NCI-H2227 (cell line): ENCODE measurements around the gene TLCD2.
"Not testable (repeated sequence)": the region's sequence is repeated elsewhere in the genome, so short reads cannot be mapped to it uniquely, and the experiment has no call there.

Source experiments
- DNase-seq: peaks from one replicate; lab custom pipeline; 2025; ENCODE audit not compliant: unreplicated experiment; lab: John Stamatoyannopoulos, UW

Gene TLCD2

DNA sequence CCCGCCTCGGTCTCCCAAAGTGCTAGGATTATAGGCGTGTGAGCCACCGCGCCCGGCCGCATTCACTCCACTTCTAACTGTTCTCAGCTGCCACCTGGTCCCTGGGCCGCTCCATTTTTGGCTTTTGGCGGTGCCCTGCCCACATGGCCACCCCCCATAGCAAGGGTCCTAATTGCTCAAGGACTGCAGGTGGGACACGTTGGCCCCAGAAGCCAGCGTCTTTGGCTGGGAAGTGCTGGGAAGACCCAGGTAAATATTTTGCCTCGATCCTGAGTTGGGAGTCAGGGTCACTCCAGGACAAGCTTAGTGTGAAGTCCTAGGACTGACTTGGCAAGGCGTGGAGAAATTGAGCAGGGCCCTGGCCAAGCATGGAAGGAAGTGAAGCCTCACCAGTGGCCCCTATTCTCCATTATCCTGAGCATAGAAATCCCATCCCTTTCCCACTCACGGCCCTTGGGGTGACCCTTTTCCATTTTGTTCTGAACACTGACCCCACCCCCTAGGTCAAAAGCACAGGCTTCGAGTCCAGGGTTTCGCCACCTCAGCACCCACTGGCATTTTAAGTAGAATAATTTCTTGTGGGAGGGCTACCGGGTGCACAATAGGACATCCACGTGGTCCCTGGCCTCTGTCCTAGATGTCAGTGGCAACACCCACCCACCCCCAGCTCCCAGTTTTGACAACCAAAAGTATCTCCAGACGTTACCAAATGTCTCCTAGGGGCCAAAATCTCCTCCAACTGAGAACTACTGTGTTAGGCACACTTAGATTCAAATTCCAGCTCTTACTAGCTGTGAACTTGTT lies 8.4 kb upstream of the TLCD2 start:
- no peak for DNase-seq

GRCh38 chr17:1716912-1717695 lies 6.9 kb upstream of the TLCD2 start:
- peak; percentile 93 for DNase-seq

- DNase-seq, result peak; percentile 98
These were observed 6.1 kb upstream of the TLCD2 start for GRCh38 chr17:1716076-1716911.

- DNase-seq, result no peak
These were observed 5.6 kb upstream of the TLCD2 start for GRCh38 chr17:1715803-1716075.

- peak; percentile 19 for DNase-seq
These were observed 5.0 kb upstream of the TLCD2 start for GRCh38 chr17:1714980-1715802.

- peak; percentile 73 for DNase-seq
These were observed 4.3 kb upstream of the TLCD2 start for GRCh38 chr17:1714427-1714979.

GRCh38 chr17:1713878-1714426 lies 3.8 kb upstream of the TLCD2 start:
- peak; percentile 56 for DNase-seq

DNA sequence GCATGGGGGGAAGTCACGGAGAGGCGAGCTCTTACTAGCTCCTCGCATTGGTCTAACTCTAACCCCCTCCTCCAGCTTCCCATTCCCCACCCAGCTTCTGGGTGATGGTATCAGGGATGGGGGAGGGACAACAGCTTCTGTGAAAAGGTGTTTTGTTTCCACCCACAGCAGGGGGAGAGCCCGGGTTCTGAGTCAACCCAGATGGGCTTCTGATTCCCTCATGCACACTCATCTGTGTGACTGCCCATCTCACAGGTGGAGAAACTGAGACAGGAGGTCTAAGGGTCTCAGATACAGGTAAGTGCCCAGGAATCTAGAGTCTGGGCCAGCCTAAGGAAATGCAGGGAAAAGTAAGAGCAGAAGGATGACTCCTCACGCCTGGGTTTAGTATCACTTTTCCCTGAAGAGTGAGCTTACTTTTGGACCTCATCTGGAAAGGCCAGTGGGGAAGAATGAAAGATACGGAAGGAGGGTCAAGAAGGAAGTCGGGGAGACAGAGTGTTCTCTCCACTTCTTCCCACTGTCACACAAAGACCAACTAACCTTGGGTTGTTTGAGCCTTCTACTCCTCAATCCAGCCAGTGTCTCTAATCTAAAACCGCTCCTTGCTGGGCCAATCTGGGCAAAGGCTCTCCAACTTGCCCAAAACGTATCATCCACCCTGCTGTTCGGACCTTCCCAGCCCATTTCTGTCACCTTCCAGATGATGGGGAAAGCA lies 3.1 kb upstream of the TLCD2 start:
- no peak for DNase-seq

DNA sequence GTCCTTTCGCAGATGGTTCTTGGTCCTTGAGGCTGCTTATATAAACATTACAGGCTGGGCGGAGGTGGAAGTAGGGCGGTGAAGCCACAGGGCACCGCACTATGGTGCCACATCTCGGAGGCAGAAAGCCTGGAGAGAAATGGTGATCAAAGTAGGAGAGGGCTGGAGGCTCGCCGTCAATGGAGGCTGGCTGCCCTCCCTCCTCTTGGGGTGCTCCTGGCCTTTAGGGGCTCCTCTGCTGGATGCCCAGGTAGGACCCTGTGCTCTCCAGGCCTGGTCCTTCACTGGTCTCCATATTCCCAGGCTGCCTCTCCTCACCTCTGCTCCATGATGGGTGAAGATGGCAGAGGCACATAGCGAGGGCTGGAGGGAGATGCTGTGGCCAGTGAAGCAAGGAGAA lies 2.1 kb upstream of the TLCD2 start:
- no peak for DNase-seq

GRCh38 chr17:1711804-1712203 lies 1.6 kb upstream of the TLCD2 start:
- no peak for DNase-seq

- DNase-seq, result no peak
These were observed 803 bp upstream of the TLCD2 start for GRCh38 chr17:1710807-1711553.

DNA sequence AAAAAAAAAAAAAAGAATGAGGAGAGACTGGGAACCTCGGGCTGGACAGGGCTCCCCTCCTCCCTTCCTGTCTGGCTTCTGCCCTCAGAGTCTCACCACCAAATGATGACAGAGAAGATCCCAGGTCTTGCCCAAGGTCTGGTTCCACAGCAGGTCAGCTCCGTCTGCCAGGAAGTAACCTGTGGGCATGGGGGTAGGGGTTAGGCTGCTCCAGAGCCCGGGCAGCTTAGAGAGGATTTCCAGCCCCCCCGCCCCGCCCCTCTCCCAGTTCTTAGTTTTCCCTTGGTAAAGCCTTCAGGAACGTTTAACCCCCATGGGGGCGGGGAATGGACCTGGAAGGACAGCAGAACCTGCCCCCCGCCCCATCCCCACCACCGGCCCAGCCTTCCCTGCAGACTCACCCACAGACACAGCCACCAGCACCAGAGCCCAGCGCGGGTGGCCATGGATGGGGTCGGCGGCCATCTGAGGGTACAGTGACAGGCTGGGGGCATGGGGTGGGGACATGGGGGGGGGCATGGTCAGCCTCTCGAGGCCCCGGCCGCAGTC lies 700 bp downstream of the TLCD2 start:
- no peak for DNase-seq

GRCh38 chr17:1708791-1709346 lies 1.3 kb downstream of the TLCD2 start:
- not testable (repeated sequence) for DNase-seq

- DNase-seq, result no peak
These were observed 3.1 kb downstream of the TLCD2 start for GRCh38 chr17:1707107-1707506.

GRCh38 chr17:1705004-1705403 lies 5.2 kb downstream of the TLCD2 start:
- DNase-seq, result no peak

DNA sequence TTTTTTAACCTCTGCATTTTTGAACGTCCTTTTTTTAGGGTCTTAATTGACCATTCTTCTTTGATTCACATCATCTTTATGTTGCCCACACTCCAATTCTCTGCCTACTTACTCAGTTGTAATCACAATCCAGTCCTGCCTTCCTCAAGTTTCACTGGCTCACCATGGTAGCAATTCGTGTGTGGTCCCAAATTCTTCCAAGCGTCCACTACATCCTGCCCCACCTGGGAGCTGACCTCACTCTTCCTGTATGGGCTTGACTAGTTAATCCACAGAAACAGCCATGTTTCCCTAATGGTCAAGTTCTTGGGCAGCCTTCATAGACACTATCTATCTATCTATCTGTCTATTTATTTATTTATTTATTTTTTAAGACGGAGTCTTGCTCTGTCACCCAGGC lies 7.1 kb downstream of the TLCD2 start:
- DNase-seq, result no peak

DNA sequence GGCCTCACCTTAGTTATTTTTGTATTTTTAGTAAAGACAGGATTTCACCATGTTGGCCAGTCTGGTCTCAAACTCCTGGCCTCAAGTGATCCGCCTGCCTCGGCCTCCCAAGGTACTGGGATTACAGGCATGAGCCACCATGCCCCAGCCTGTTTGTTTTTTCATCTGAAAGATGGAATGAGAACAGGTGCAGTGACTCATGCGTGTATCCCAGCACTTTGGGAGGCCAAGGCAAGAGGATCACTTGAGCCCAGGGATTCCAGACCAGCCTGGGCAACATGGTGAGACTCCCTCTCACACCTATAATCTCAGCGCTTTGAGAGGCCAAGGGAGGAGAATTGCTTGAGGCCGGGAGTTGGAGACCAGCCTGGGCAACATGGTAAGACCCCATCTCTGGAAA lies 10.3 kb downstream of the TLCD2 start:
- DNase-seq, result not testable (repeated sequence)

GRCh38 chr17:1697681-1698080 lies 12.5 kb downstream of the TLCD2 start:
- no peak for DNase-seq
